ENCODE results near the gene ZNF598.

The ZNF598 gene

DNA sequence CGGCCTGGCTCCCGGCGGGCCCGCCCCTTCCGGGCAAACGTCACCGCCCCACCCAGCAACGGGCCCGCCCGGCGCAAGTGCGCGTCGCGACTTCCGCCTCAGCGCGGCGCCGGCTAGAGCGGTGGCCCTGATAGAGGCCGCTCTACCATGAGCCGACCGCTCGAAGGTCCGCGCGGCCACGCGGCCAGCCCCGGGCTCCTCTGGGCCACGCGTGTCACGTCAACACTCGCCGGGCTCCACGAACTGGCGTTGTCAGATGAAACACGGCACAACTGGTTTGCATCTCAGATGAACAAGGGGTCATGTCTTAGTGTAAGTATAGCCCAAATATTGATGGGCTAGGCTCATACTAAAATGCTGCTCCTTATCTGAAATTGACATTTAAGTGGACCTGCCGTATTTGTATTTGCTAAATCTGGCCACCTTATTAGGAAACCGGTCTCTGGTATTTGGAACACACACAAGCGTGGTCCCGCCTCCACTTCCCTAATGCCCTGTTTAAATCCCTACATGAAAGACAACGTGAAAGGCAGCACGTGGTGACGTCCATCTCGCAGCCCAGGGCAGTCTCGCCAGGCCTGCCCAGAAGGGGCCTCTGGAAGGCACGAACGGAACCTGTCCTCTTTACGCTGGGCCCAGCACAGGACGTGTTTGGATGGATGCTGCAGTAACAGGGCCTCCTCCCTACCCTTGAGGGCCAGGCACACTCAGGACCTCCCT, at the start of gene ZNF598:
Gene ZNF598, minus strand, starts transcription at position 31 of the 720 bp plus-strand sequence.
- peak; percentile 50 to 63 for DNase-seq (ENCODE audit: low read depth in 2 of 2)

DNA sequence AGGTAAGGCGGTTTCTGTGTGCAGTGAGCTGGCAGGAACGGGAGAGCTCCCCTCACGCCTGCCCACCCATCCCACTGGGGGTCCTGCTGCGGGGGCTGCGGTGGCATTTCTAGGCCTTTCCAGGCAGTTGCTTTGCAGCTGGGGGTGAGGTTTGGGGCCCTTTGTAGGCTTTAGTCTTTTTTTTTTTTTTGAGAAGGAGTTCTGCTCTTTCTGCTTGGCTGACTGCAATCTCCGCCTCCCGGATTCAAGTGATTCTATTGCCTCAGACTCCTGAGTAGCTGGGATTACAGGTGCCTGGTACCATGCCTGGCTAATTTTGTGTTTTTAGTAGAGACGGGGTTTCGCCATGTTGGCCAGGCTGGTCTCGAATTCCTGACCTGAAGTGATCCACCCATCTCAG, 49.3 kb upstream of the ZNF598 start:
- DNase-seq (ENCODE audit: low read depth in 2 of 2), result no peak

DNA sequence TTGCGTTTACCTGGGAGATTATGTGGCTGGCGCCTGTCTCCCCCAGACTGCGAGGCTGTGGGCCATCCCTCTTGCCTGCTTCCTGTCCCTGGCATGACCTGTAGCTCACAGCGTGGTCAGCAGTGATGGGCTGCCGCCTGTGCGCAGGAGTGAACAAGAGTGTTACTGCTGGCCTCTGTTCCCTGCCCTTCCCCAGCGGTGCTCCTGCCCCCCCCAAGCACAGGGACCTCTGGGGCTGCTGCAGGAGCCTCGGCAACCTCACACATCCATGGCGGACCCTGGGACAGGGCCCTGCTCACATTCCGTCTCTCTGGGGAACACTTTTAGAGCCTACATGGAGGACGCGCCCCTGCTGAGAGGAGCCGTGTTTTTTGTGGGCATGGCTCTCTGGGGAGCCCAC, 48.8 kb upstream of the ZNF598 start:
- DNase-seq (ENCODE audit: low read depth in 2 of 2), result no peak

DNA sequence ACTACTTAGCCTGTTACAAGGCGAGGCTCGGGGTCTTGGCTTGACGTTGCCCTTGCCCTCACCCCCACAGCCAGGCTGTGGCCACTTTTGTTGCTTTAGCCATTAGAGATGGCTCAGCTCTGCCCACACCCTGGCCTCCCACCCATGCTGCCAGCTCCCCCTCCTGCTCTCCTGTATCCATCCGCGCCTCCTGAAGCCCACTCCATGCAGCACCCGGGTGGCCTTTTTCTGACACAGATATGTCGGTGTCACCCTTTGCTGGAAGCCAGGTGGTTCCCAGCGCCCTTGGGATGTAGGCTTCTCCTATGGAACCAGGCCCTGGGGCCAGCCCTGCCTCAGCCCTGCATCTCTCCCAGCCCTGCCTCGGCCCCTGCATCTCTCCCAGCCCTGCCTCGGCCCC, 47.8 kb upstream of the ZNF598 start:
- DNase-seq (ENCODE audit: low read depth in 2 of 2), result no peak

DNA sequence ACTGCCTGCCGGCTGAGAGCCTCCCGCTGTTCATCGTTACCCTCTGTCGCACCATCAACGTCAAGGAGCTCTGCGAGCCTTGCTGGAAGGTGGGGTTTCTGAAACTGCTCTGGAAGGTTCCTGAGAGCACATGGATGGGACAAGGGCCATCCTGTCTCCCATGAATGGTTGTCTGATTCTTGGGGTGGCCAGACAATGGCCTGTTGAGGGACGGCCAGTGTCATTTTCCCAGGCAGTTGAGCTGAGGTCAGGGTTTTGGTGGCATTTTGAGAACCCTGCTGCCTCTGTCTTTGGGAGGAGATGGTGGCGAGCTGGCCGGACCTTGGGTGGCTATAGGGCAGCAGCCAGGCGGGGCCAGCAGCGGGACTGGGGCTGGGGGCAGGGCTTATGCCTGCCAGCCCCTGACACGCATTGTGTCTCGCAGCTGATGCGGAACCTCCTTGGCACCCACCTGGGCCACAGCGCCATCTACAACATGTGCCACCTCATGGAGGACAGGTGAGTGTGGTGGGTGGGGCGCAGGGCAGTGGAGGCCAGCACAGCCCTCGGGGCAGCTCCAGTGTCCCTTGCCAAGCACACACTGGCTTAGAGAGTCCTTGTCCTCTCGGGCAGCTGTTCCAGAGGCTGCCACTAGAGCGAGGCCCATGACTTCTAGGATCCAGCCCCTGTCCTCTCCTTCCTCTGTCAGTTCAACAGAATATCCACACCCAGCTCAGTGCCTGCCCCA, 47.2 kb upstream of the ZNF598 start:
- DNase-seq (ENCODE audit: low read depth in 2 of 2), result no peak

DNA sequence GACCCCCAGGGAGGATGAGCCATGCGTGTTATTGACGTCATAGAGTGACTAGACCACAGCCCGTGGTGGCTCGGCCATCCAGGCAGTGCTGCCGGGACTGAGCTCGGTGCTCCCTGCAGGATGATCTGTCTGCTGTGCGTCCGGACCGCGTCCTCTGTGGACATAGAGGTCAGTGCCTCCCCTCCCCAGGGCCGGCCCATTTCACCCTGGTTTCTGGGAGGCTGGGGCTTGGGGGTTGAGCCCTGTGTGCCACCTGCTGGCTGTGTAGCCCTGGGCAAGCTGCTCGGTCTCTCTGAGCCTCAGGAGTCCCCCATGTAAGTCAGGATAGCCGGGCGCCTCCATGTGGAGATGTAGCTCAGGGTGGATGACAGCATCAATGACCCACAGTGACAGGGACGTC, 46.5 kb upstream of the ZNF598 start:
- DNase-seq (ENCODE audit: low read depth in 2 of 2), result no peak

DNA sequence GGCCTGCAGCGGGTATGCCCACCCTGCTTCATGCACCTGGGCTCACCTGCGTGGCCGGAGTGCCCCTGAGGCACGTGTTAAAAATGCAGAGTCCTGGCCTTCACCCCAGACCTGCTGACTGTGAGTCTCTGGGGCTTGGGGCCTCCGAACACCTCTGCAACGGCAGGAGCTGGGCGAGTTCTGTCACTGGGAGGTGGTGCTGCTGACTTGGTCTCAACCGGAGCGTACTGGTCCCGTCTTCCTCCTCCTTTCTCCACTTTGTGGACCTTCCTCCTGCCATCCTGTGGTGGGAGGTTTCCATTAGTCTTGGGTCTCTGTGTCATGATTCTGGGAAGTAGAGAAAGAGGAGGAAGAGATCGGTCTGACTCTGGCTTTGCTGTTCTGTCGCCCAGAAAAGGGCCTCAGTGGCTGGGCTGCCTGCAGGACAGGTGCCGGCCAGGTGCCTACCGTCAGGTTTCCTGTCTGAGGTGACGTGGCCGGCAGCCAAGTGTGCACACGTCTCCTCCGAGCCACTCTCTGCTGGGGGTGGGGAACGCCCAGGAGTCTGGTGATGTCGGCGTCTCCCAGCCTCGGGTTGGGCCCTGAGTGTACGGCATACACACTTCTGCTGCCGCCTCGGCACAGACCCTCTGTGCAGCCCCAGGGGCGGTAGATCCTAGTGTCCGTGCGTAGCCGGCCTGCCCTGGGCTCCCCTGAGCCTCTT, 45.1 kb upstream of the ZNF598 start:
- no peak for DNase-seq (ENCODE audit: low read depth in 2 of 2)

DNA sequence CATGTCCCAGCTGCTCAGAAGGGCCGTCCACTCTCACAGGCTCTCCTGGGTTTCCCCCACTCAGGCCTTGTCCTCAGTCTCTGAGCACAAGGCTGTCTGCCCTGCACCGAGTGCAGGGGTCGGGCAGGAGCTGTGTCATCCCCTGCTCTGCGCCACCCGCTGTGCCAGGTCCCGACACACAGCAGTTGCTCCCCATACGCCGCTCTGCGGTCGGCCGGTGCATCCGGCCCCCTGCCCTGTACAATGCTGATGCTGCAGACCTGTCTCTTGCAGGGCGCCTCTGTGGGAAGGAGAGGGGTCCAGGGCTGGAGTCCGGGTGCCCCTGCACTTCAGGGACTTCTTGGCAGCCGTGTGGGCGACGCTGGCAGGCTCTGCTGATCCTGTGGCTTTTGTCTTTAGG, 44.3 kb upstream of the ZNF598 start:
- no peak for DNase-seq (ENCODE audit: low read depth in 2 of 2)

DNA sequence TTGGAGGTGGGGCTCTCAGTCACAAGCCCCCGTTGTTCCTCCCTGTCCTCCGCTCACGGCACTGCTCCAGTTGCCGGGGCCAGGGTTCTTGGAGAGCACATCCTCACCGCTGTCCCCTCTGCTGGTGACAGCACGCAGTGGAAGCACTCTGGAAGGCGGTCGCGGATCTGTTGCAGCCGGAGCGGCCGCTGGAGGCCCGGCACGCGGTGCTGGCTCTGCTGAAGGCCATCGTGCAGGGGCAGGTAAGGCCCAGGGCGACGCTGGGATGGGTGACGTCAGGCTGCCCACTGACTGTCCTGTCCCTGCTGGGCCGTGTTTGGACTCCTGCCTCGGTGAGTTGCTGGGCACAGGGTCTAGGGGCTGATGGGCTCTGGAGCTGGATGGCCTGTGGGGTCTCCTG, 43.6 kb upstream of the ZNF598 start:
- no peak for DNase-seq (ENCODE audit: low read depth in 2 of 2)

DNA sequence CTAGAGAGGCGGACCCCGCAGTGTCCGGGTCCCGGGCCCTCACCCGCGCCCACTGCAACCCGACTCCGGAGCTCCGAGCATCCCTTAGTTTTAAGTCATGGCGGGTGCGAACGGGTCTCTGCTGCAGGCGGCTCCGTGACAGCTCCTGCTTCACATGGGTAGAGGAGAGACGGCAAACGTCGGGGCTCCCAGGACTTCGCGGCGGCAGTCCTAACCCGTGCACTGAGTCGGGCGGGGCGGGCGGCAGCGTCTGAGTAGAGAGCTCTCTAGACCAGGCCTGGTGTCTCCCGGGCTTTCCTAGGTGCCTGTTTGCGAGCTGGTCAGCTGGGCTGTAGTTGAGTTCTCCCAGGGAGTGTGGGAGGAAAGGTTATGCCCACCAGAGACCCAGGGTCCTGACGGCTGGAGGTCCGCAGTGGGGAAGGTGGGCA, 38.5 kb upstream of the ZNF598 start:
- no peak for DNase-seq (ENCODE audit: low read depth in 2 of 2)

DNA sequence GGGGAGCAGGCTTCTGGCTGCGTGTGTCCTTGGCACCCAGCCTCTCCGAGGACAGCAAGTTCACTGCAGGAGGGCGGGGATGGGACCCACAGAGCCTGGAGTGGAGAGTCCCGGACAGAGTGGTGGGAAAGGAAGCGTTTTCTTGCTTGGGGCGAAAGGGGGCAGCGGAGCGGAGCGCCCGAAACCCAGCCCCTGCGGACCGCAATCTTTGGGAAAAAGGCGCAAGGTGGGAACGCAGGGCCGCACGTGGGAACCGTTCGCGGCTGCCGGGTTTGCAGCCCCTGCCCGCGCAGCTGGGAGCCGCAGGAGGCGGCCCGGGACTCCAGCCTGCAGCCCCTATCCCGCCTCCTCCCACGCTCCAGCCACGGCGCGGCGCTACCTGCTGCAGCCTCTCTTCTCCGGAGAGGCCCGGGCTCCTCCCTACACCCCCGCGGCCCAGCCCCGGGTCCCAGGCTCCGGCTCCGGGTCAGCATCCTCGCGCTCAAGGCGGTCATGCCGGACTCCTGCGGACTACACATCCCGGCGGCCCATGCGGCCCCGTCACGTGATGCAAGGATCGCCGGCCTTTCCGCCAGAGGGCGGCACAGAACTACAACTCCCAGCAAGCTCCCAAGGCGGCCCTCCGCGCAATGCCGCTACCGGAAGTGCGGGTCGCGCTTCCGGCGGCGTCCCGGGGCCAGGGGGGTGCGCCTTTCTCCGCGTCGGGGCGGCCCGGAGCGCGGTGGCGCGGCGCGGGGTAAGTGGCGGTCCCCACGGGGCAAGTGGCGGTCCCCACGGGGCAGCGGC, 37.9 kb upstream of the ZNF598 start, which contains the start of the genes NTHL1 and TSC2:
Gene NTHL1, minus strand, starts transcription at position 505 of the 786 bp plus-strand sequence. Its CDS starts 11 bp downstream, at position 494.
Gene TSC2, plus strand, starts transcription at position 656 of the 786 bp plus-strand sequence. CDS start 631 bp downstream, outside the sequence.
- peak; percentile 84 to 86 for DNase-seq (ENCODE audit: low read depth in 2 of 2)

DNA sequence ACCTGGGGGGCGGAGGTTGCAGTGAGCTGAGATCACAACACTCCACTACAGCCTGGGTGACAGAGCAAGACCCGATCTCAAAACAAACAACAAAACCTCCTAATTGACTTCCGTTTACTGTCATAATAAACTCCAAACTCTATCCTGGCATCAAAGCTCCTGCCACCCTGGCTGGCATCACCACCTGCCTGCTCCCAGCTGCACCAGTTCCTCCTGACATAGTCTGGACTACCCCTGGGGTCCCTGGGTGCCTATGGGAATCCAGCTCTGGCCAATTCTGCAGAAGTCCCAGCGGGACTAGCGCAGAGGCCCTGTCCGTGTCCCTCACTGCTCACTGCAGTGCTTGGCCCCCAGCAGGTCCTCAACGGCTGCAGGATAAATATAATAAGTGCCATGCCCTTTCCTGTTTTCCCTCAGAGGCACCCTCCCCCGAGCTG, 37.3 kb upstream of the ZNF598 start:
- DNase-seq (ENCODE audit: low read depth in 2 of 2), result no peak

DNA sequence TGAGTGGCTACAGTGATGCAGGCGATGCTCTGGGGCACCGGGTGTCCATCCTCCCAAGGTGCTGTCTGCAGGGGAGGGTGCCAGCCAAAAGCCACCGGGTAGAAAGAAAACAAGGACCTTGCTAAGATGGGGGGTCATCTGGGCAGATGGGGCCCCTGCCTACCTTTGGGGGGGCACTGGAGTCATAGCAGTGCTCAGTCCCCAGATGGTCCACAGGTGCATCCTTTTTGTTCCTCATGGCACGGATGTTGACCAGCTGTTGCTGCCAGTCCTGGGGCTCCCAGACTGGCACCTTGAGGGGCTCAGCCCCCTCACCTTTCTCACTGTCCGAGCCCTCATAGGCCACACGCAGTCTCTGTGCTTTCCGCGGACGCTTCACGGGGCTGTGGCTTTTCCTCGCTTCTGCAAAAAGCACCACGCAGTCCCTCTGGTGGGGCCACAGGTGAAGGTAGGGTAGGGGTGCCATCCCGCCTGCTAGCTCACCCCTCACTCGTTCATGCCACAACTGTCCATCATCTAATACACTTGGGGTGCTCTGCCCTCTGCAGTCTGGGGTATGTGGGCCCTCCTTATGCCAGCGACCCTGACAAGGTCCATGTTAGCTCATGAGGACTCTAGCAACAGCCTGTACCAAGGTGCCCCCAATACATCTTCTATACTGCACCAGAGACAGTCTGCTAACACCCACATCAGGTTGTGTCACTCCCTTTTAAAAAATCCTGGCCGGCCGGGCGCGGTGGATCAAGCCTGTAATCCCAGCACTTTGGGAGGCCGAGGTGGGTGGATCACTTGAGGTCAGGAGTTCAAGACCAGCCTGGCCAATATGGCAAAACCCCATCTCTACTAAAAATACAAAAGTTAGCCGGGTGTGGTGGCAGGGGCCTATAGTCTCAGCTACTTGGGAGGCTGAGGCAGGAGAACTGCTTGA, 36.6 kb upstream of the ZNF598 start:
- no peak for DNase-seq (ENCODE audit: low read depth in 2 of 2)

DNA sequence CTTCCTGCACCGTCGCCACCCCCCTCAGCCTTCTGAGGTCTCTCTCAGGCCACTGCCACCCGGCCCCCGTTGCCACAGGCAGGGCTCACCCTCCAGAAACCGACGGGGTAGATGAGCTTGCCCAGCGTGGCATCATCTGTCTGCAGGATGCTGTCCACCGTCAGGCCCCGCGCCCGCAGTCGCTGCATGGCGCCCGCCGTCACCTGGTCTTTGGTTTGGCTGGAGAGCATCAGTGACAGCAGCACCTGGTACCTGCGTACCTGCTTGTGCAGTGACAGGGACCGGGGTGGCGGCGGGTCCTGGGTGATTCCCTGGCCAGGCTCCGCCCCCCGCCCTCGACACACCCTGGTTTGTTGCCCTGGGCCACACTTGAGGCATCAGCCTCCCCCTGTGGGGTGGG, 34.9 kb upstream of the ZNF598 start:
- no peak for DNase-seq (ENCODE audit: low read depth in 2 of 2)

DNA sequence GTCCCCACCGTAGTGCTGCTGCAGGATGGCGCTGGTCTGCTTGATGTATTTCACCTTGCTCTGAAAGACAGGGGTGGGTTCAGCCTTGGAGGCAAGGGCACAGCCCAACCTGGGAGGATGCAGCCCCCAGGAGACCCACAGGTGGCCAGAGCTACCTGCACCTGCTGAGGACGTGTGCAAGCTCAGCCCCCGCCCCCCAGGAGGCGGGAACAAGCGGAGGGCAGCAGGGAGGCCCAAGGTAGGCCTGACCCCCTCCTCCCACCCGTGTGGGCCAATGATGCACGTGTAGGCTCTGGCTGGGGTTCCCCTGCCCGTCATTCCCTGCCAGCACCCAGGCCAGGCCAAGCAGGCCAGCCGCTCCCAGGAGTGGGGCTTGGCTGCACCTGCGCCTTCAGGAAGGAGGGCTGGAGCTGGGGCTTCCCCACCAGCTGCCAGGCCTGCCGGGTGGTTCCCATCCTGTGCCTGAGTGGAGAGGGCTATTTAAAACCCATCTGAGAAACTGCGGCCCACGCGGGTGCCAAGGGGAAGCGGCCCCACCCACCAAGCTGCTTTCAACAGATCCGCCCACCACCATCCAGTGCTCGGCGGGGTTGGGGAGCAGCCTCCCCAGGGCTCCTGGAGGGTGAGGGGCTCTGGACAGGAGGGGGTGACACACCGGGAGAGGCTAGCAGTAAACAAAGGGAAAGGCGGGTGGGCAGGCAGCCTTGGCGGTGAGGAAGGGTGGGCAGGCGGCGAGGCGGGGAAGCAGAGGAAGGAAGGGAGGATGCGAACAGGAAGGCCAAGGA, 34.2 kb upstream of the ZNF598 start:
- no peak for DNase-seq (ENCODE audit: low read depth in 2 of 2)

DNA sequence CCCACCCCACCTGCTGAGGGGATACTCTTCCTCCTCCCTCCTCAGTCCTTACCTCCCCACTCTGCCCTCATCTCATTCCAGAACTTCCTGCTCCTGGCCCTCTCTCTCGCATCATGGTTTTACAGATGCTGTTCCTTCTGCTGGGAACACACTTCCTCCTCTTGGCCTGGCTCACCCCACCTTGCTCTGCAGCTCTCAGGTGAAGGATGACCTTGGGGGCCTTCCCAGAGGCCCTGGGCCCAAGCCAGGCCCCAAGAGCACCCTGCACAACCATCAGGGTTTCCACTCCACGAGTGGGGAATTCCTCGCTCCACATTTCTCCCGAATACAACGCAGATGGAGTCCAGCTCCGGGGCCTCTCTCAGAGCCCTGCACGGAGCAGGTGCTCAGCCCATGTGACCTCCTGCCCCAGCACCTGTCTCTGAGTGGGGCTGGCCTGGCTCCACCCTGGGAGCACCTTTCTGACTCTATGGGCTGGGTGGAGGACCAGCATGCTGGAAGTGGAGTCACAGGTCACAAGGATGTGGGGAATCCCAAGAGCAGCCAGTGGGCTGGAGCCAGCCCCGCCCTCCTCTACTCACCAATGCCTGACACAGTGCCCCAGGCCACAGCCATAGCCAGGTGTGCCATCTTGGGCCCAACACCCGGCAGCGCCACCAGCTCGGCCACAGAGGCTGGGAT, 33.5 kb upstream of the ZNF598 start:
- DNase-seq (ENCODE audit: low read depth in 2 of 2), result no peak

DNA sequence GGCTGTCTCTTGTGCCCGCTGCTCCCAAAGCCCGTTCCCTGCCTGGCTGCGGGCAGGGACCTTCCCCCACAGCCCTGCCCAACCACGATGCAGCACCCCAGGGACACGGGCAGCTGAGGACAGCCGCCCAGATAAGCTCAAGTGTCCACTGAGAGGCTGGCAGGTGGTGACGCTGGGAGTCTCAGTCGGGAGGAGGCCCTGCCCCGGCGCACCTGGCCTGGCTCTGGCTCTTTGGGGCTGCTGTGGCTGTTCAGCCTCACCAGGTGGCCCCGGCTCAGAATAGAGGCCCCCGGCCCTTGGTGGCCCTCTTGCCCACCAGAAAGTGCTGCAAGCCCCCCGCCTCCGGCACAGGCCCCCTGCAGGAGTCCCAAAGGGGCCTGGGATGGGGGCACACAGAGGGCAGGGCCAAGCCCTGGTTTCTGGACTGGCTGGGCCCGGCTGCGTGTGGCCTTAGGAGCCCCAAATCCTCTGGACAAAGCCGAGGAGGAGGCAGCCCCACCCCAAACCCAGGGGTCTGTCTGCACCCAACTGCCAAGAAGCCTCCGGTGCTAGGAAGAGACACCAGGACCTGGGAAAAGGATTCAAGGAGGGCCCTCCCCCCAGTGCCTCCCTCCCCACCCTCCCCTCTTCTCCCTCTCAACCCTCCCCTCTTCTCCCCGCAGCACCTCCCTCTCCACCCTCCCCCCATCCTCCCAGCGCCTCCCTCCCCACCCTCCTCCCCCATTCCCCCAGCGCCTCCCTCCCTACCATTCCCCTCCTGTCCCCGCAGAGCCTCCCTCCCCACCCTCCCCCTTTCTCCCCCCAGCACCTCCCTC, 32.8 kb upstream of the ZNF598 start:
- no peak for DNase-seq (ENCODE audit: low read depth in 2 of 2)

DNA sequence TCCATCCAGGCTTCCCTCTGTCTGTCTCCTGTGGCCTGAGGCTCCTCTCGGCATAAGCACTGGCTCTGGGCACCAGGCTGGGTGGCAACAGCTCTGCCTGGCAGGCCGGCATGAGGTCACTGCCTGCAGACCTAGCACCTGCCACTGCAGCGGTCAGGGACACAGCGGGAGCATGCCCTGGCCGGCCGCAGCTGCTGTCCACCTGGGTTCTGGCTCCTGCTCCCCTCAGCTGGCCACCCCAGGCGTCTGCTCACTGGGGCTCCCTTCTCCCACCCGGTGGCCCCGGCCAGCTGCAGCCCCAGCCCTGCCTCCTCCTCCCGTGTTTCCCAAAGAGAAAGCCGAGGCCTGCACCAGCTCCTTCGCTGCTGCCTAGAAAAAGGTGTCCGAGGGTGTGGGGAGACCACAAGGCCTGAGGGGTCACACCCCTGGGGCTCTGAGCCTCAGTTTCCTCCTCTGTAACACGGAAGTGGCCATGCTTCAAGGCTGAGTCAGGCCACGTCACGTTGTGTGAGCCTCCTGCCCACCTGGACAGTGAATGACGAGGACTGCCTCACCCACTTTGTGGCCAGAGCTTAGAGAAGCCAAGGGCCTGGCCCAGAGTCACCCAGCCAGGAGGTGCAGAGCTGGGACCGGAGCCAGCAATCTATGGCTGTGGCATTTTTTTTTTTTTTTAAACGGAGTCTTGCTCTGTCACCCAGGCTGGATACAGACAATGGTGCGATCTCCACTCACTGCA, 31.3 kb upstream of the ZNF598 start:
- no peak for DNase-seq (ENCODE audit: low read depth in 2 of 2)
